ENCODE results near the gene ANO7.

The ANO7 gene

GRCh38 chr2:241163601-241164118 is 24.8 kb upstream of the ANO7 start:
- TF ChIP-seq CTCF (IDR thresholded peaks at IDR 0.05; ENCODE audit: control insufficient read depth, extremely low read depth, insufficient read depth): no peak
- DNase-seq (ENCODE audit: low read depth): no peak
- H3K4me3 ChIP-seq (ENCODE audit: low read depth, low read length): no peak overlapping the region

- no peak for DNase-seq (ENCODE audit: low read depth)
- no peak for TF ChIP-seq CTCF (IDR thresholded peaks at IDR 0.05; ENCODE audit: control insufficient read depth, extremely low read depth, insufficient read depth)
- no peak overlapping the region for H3K4me3 ChIP-seq (ENCODE audit: low read depth, low read length)
Measured at GRCh38 chr2:241168366-241168765, 20.1 kb upstream of the ANO7 start.

- no peak overlapping the region for H3K4me3 ChIP-seq (ENCODE audit: low read depth, low read length)
- TF ChIP-seq CTCF (IDR thresholded peaks at IDR 0.05; ENCODE audit: control insufficient read depth, extremely low read depth, insufficient read depth): no peak
- DNase-seq (ENCODE audit: low read depth): no peak
Measured at GRCh38 chr2:241173557-241173956, 14.9 kb upstream of the ANO7 start.

- no peak for TF ChIP-seq CTCF (IDR thresholded peaks at IDR 0.05; ENCODE audit: control insufficient read depth, extremely low read depth, insufficient read depth)
- DNase-seq (ENCODE audit: low read depth): no peak
- no peak overlapping the region for H3K4me3 ChIP-seq (ENCODE audit: low read depth, low read length)
Measured at GRCh38 chr2:241177526-241178334, 10.7 kb upstream of the ANO7 start.

- no peak for TF ChIP-seq CTCF (IDR thresholded peaks at IDR 0.05; ENCODE audit: control insufficient read depth, extremely low read depth, insufficient read depth)
- DNase-seq (ENCODE audit: low read depth): no peak
- no peak overlapping the region for H3K4me3 ChIP-seq (ENCODE audit: low read depth, low read length)
Measured at GRCh38 chr2:241178961-241179360, 9.5 kb upstream of the ANO7 start.

- DNase-seq (ENCODE audit: low read depth): no peak
- no peak for TF ChIP-seq CTCF (IDR thresholded peaks at IDR 0.05; ENCODE audit: control insufficient read depth, extremely low read depth, insufficient read depth)
Measured at GRCh38 chr2:241179899-241180298, 8.6 kb upstream of the ANO7 start.

GRCh38 chr2:241180495-241180894 is 8.0 kb upstream of the ANO7 start:
- DNase-seq (ENCODE audit: low read depth): no peak
- H3K4me3 ChIP-seq (ENCODE audit: low read depth, low read length): no peak overlapping the region
- no peak for TF ChIP-seq CTCF (IDR thresholded peaks at IDR 0.05; ENCODE audit: control insufficient read depth, extremely low read depth, insufficient read depth)

More at GRCh38 chr2:241179899-241180298, 8.6 kb upstream of the ANO7 start:
- H3K4me3 ChIP-seq (ENCODE audit: low read depth, low read length): no peak overlapping the region
